Right lobe of liver (tissue), 6 donors: ENCODE results near the gene NDUFA8. TPM values are rescaled to one million over a fixed set of nuclear protein-coding genes. Genes with fewer than 3 reads are reported as not detected.
A peak's percentile ranks its signal among the peaks of the same experiment; 100 is the strongest.

Experiments used
- ATAC-seq, 4 donors: fragments of 200-7000 bp; cut with Tn5 transposase; one replicate each; pipeline ENCODE4 v1.9.1; 2020; ENCODE audit warnings: mild to moderate bottlenecking in 4 of 4, moderate library complexity in 4 of 4
- DNase-seq, 3 donors: peaks; one replicate each; pipeline ENCODE4 v3.0.0-alpha.2; 2020
- H3K27ac ChIP-seq, 3 donors: fragments of 200-600 bp; one replicate each; pipeline ENCODE4 v1.8.0; 2022
- H3K27me3 ChIP-seq, 2 donors: fragments of 200-600 bp; one replicate each; pipeline ENCODE4 v1.8.0; 2022
- H3K36me3 ChIP-seq, 4 donors: fragments of 200-600 bp; sonication (generic) in 1 of 4; one replicate each; pipeline versions ENCODE4 v1.5.1 to v1.8.0; 2017 to 2022; ENCODE audit warnings: control low read depth in 1 of 4
- H3K4me1 ChIP-seq, 4 donors: fragments of 200-600 bp; sonication (generic) in 1 of 4; one replicate each; pipeline versions ENCODE4 v1.5.1 to v1.8.0; 2017 to 2022; ENCODE audit warnings: control low read depth in 1 of 4
- H3K4me3 ChIP-seq, 3 donors: fragments of 200-600 bp; one replicate each; pipeline ENCODE4 v1.8.0; 2022
- H3K9me3 ChIP-seq, 4 donors: fragments of 200-600 bp; sonication (generic) in 1 of 4; one replicate each; pipeline versions ENCODE4 v1.5.1 to v1.8.0; 2017 to 2022; ENCODE audit warnings: control low read depth in 1 of 4
- CTCF ChIP-seq, 4 donors: fragments of 200-600 bp in 3 of 4; fragments of 450-650 bp in 1 of 4; IDR thresholded peaks; one replicate each; pipeline versions ENCODE4 v1.5.1 to v1.8.0; 2016 to 2022; ENCODE audit warnings: antibody characterized with exemption in 4 of 4, mild to moderate bottlenecking in 2 of 4
- POLR2A ChIP-seq: fragments of 450-650 bp; IDR thresholded peaks from one replicate; pipeline ENCODE4 v1.6.1; 2017; ENCODE audit warnings: antibody characterized with exemption, mild to moderate bottlenecking
- WGBS: methylation state at CpG from one replicate; pipeline ENCODE4 v1.1.6; 2018; ENCODE audit warnings: low coverage, low lambda C conversion rate; ENCODE audit not compliant: insufficient coverage; ENCODE audit errors: missing lambda C conversion rate; 5-methylcytosine and 5-hydroxymethylcytosine counted together
- intact Hi-C, 2 donors: fragments of 100-400 bp; cut with DNase I; formaldehyde crosslinking; loops; one replicate each; pipeline versions ENCODE4 v1.11.2 to v1.14.1; 2022
- total RNA-seq, 6 experiments: library from RNA; depleted of rRNA in 2 of 6; stranded (reverse); fragments of >200 nt in 2 of 6; fragmentation: NEBNext Ultra II Directional in 3 of 6; extraction: Animal tissue kit (Norgen Biotek cat#: 25700) in 3 of 6; gene quantifications; one replicate each; pipeline versions ENCODE4 v1.1.0 to v1.2.4, GENCODE V29; 2016 to 2023
- donor health status: DM: no; HTN: yes; CAD: no.
- donor health status: DM: no; HTN: no; CAD: no.
- donor health status: DM: no; HTN: no; CAD: no.
- donor health status: DM: no; HTN: yes; CAD: no.
- donor health status: DM: no; HTN: yes; CAD: no.

NDUFA8 gene
- total RNA-seq, 6 experiments from 2014 or later = 27.3 to 43.9 (median 29.0) TPM

GRCh38 chr9:122192914-122193525 lies 33.4 kb upstream of the NDUFA8 start:
- intact Hi-C loops = no loop called here
- DNase-seq = no peak
- no peak for TF ChIP-seq CTCF (IDR thresholded peaks at IDR 0.05)
- TF ChIP-seq POLR2A = no peak
- Histone ChIP-seq H3K4me1 (no peaks in the 10 kb centered on the region), H3K36me3 (no peaks in the 10 kb centered on the region), H3K27ac (no peak overlapping the region), H3K4me3 (no peak overlapping the region), H3K27me3 (no peaks in the 10 kb centered on the region), H3K9me3 (no peaks in the 10 kb centered on the region)
- 77% methylated on average over 15 of the region's 16 CpGs for WGBS
- ATAC-seq = no peak

DNA sequence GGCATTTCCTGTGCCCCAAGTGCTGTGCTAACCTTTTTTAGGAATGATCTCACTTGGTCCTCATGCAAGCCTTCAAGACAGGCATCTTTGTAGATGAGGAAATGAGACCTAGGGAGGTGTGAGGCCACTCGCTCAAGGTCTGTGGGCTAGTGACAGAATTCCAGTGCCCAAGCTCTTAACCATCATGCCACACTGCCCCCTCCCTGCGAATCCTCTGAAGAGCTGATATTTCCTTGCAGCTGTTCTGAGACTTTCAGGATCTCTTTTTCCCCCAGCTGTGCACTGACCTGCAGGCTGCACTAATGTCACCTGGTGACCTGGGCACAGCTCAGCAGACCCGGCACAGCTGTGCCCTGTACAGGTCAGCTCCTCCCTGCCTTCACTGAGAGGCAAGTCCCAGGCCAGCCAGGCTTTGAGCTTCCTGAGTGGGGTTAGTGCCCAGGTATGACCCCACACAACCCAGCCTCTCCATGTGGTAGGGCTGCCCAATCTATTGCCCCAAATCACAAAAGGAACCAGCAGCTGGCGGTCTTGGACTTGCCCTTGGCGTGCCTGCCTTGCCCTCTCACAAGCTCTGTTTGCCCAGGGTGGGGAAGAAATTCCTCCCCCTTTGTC lies 32.8 kb upstream of the NDUFA8 start:
- H3K36me3 ChIP-seq = no peaks in the 10 kb centered on the region
- 69% methylated on average over 2 of the region's 5 CpGs for WGBS
- intact Hi-C loops = no loop called here
- no peaks in the 10 kb centered on the region for H3K9me3 ChIP-seq
- no peaks in the 10 kb centered on the region for H3K4me1 ChIP-seq
- TF ChIP-seq POLR2A (no peak), CTCF (IDR thresholded peaks at IDR 0.05) (no peak)
- H3K27me3 ChIP-seq = no peaks in the 10 kb centered on the region
- H3K27ac ChIP-seq = no peak overlapping the region
- DNase-seq (no peak), ATAC-seq (peak in 1 of 4 donors; percentile 8)
- H3K4me3 ChIP-seq = no peak overlapping the region

GRCh38 chr9:122191584-122191983 lies 32.0 kb upstream of the NDUFA8 start:
- H3K27me3 ChIP-seq = no peaks in the 10 kb centered on the region
- H3K4me1 ChIP-seq = no peaks in the 10 kb centered on the region
- DNase-seq (no peak), ATAC-seq (no peak)
- no peaks in the 10 kb centered on the region for H3K36me3 ChIP-seq
- TF ChIP-seq CTCF (IDR thresholded peaks at IDR 0.05) = no peak
- H3K9me3 ChIP-seq = no peaks in the 10 kb centered on the region
- H3K4me3 ChIP-seq = no peak overlapping the region
- no peak overlapping the region for H3K27ac ChIP-seq
- 50% methylated on average over 2 of the region's 11 CpGs for WGBS
- intact Hi-C loops = no loop called here

GRCh38 chr9:122190597-122191381 lies 31.2 kb upstream of the NDUFA8 start:
- DNase-seq = peak in 2 of 3 donors; percentile 47 to 68
- H3K4me1 ChIP-seq = no peaks in the 10 kb centered on the region
- no peaks in the 10 kb centered on the region for H3K36me3 ChIP-seq
- no peaks in the 10 kb centered on the region for H3K9me3 ChIP-seq
- no peak overlapping the region for H3K27ac ChIP-seq
- TF ChIP-seq CTCF (IDR thresholded peaks at IDR 0.05) (no peak), POLR2A (no peak)
- intact Hi-C loops = no loop called here
- peak; percentile 30 to 81 (median 68) for ATAC-seq
- no peak overlapping the region for H3K4me3 ChIP-seq
- WGBS = 55% methylated on average over 6 of the region's 12 CpGs
- no peaks in the 10 kb centered on the region for H3K27me3 ChIP-seq
